Upper lobe of right lung (tissue), 1 donor: Measurements from ENCODE around the gene CIITA. TPM values are rescaled to one million over a fixed set of nuclear protein-coding genes. Genes with fewer than 3 reads are reported as not detected.

ENCODE experiments used
- ATAC-seq: fragments of 200-7000 bp; cut with Tn5 transposase; one replicate; pipeline ENCODE4 v1.9.1; 2020; ENCODE audit warnings: mild to moderate bottlenecking, moderate library complexity
- DNase-seq: peaks from one replicate; pipeline ENCODE4 v3.0.0-alpha.2; 2020
- H3K27ac ChIP-seq: fragments of 200-600 bp; one replicate; pipeline ENCODE4 v1.8.0; 2022
- H3K27me3 ChIP-seq: fragments of 200-600 bp; one replicate; pipeline ENCODE4 v1.8.0; 2022; ENCODE audit warnings: mild to moderate bottlenecking
- H3K36me3 ChIP-seq: fragments of 200-600 bp; one replicate; pipeline ENCODE4 v1.8.0; 2022
- H3K4me1 ChIP-seq: fragments of 200-600 bp; one replicate; pipeline ENCODE4 v1.8.0; 2022
- H3K4me3 ChIP-seq: fragments of 200-600 bp; one replicate; pipeline ENCODE4 v1.8.0; 2022; ENCODE audit warnings: mild to moderate bottlenecking
- H3K9me3 ChIP-seq: fragments of 200-600 bp; one replicate; pipeline ENCODE4 v1.8.0; 2022
- intact Hi-C: fragments of 100-400 bp; cut with DNase I; formaldehyde crosslinking; loops from one replicate; pipeline ENCODE4 v1.11.0; 2022
- total RNA-seq: library from RNA; stranded (reverse); fragmentation: NEBNext Ultra II Directional; extraction: Animal tissue kit (Norgen Biotek cat#: 25700); gene quantifications from one replicate; pipeline ENCODE4 v1.2.1, GENCODE V29; 2021
- TF ChIP-seq, protein P1 (sequence below): fragments of 200-600 bp; IDR thresholded peaks from one replicate; pipeline ENCODE4 v1.8.0; 2022; ENCODE audit warnings: antibody characterized with exemption
- donor health status: DM: no; HTN: yes; CAD: no; lungs with severe emphysema.

CIITA gene
- total RNA-seq, 1 donor from 2014 or later, result 78.9 TPM

- DNase-seq, result peak; percentile 84
- Histone ChIP-seq H3K9me3 (no peaks in the 10 kb centered on the region), H3K27ac (no peak overlapping the region), H3K27me3 (no peaks in the 10 kb centered on the region), H3K4me3 (no peak overlapping the region), H3K36me3 (peaks cover 54% of the 10 kb centered on the region), H3K4me1 (no peaks in the 10 kb centered on the region)
- TF ChIP-seq, protein P1, sequence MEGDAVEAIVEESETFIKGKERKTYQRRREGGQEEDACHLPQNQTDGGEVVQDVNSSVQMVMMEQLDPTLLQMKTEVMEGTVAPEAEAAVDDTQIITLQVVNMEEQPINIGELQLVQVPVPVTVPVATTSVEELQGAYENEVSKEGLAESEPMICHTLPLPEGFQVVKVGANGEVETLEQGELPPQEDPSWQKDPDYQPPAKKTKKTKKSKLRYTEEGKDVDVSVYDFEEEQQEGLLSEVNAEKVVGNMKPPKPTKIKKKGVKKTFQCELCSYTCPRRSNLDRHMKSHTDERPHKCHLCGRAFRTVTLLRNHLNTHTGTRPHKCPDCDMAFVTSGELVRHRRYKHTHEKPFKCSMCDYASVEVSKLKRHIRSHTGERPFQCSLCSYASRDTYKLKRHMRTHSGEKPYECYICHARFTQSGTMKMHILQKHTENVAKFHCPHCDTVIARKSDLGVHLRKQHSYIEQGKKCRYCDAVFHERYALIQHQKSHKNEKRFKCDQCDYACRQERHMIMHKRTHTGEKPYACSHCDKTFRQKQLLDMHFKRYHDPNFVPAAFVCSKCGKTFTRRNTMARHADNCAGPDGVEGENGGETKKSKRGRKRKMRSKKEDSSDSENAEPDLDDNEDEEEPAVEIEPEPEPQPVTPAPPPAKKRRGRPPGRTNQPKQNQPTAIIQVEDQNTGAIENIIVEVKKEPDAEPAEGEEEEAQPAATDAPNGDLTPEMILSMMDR, result no peak
- ATAC-seq, result peak; percentile 76
- intact Hi-C loops, result no loop called here
Measured at GRCh38 chr16:10906914-10907756, 30.1 kb downstream of the CIITA start.

- Histone ChIP-seq H3K9me3 (no peaks in the 10 kb centered on the region), H3K4me3 (no peak overlapping the region), H3K27ac (no peak overlapping the region), H3K4me1 (no peaks in the 10 kb centered on the region), H3K36me3 (peaks cover 49% of the 10 kb centered on the region), H3K27me3 (no peaks in the 10 kb centered on the region)
- TF ChIP-seq, protein P1, result no peak
- DNase-seq (no peak), ATAC-seq (no peak)
- intact Hi-C loops, result no loop called here
Measured at GRCh38 chr16:10907757-10908045, 30.7 kb downstream of the CIITA start.

GRCh38 chr16:10911267-10911666, 34.3 kb downstream of the CIITA start:
- Histone ChIP-seq H3K27me3 (no peaks in the 10 kb centered on the region), H3K9me3 (no peaks in the 10 kb centered on the region), H3K36me3 (peaks cover 27% of the 10 kb centered on the region), H3K4me3 (no peak overlapping the region), H3K4me1 (no peaks in the 10 kb centered on the region), H3K27ac (no peak overlapping the region)
- no peak for DNase-seq
- ATAC-seq, result no peak
- intact Hi-C loops, result loop anchor here (10.0 kb wide), 1 partner anchor 146 kb away; no protein-coding TSS in a partner anchor
- TF ChIP-seq, protein P1, result no peak

DNA sequence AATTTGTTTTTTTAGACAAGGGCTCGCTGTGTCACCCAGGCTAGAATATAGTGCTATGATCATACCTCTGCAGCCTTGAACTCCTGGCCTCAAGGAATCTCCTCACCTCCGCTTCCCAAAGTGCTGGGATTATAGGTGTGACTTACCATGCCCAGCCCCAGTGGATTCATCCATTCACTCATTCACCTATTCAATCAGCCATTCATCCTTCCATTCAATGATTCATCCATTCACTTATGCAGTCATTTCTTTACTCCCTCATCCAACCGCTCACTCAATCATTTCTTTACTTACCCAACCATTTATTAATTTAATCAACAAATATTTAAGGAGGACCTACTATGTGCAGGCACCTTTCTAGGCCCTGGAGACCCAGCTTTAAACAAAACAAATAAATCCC, 39.5 kb downstream of the CIITA start:
- Histone ChIP-seq H3K27me3 (no peaks in the 10 kb centered on the region), H3K27ac (no peak overlapping the region), H3K36me3 (peaks cover 20% of the 10 kb centered on the region), H3K9me3 (no peaks in the 10 kb centered on the region), H3K4me1 (peaks cover 18% of the 10 kb centered on the region), H3K4me3 (no peak overlapping the region)
- ATAC-seq, result no peak
- no peak for DNase-seq
- TF ChIP-seq, protein P1, result no peak
- intact Hi-C loops, result loop anchor here (10.0 kb wide), 1 partner anchor 152 kb away; no protein-coding TSS in a partner anchor

- H3K36me3 ChIP-seq, result peaks cover 25% of the 10 kb centered on the region
- intact Hi-C loops, result loop anchor here (10.0 kb wide), 1 partner anchor 154 kb away; no protein-coding TSS in a partner anchor
- ATAC-seq, result peak; percentile 94
Measured at GRCh38 chr16:10918294-10919002, 41.4 kb downstream of the CIITA start.

More at GRCh38 chr16:10918294-10919002, 41.4 kb downstream of the CIITA start:
- no peaks in the 10 kb centered on the region for H3K27me3 ChIP-seq
- peak overlapping the region; percentile 58 for H3K27ac ChIP-seq
- TF ChIP-seq, protein P1, result peak; percentile 94
- peaks cover 27% of the 10 kb centered on the region for H3K4me1 ChIP-seq
- peak; percentile 90 for DNase-seq
- no peak overlapping the region for H3K4me3 ChIP-seq
- H3K9me3 ChIP-seq, result no peaks in the 10 kb centered on the region
